ENCODE data around the gene REPIN1.

Gene REPIN1

GRCh38 chr7:150358433-150358832 lies 10.2 kb upstream of the REPIN1 start:
- TF ChIP-seq, protein P1, sequence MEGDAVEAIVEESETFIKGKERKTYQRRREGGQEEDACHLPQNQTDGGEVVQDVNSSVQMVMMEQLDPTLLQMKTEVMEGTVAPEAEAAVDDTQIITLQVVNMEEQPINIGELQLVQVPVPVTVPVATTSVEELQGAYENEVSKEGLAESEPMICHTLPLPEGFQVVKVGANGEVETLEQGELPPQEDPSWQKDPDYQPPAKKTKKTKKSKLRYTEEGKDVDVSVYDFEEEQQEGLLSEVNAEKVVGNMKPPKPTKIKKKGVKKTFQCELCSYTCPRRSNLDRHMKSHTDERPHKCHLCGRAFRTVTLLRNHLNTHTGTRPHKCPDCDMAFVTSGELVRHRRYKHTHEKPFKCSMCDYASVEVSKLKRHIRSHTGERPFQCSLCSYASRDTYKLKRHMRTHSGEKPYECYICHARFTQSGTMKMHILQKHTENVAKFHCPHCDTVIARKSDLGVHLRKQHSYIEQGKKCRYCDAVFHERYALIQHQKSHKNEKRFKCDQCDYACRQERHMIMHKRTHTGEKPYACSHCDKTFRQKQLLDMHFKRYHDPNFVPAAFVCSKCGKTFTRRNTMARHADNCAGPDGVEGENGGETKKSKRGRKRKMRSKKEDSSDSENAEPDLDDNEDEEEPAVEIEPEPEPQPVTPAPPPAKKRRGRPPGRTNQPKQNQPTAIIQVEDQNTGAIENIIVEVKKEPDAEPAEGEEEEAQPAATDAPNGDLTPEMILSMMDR (IDR thresholded peaks at IDR 0.05; ENCODE audit: control insufficient read depth, insufficient read depth, low read depth, low read length, missing control alignments), result no peak
- no peak for DNase-seq (ENCODE audit: low read depth)
- no peak overlapping the region for H3K4me3 ChIP-seq (ENCODE audit: control insufficient read depth, low read depth, low read length)

- no peak for DNase-seq (ENCODE audit: low read depth)
- TF ChIP-seq, protein P1 (IDR thresholded peaks at IDR 0.05; ENCODE audit: control insufficient read depth, insufficient read depth, low read depth, low read length, missing control alignments), result no peak
- H3K4me3 ChIP-seq (ENCODE audit: control insufficient read depth, low read depth, low read length), result no peak overlapping the region
Measured at GRCh38 chr7:150358988-150359621, 9.5 kb upstream of the REPIN1 start.

- TF ChIP-seq, protein P1 (IDR thresholded peaks at IDR 0.05; ENCODE audit: control insufficient read depth, insufficient read depth, low read depth, low read length, missing control alignments), result no peak
Measured at GRCh38 chr7:150359622-150360362, 8.8 kb upstream of the REPIN1 start.

DNA sequence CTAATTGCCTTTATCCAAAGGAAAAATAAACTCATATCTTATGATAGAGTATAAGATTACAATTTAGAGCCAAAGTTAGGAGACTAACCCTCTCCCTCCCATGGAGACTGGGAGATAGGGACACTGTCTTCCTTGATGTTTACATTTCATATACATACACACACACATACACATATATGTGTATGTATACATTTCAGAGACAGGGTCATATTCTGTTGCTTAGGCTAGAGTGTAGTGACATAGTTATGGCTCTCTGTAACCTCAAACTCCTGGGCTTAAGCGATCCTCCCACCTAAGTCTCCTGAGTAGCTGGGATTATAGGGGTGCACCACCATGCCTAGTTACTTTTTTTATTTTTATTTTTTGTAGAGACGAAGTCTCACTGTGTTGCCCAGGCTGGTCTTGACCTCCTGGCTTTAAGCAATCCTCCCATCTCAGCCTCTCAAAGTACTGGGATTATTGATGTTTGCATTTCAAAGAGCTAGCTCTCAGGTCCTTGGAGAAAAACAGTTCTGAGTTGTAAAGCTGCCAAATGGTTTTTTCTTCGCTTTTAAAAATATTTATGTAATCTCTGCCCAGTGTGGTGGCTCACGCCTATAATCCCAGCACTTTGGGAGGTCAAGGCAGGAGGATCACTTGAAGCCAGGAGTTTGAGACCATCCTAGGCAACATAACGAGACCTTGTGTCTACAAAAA lies 8.1 kb upstream of the REPIN1 start:
- no peak overlapping the region for H3K4me3 ChIP-seq (ENCODE audit: control insufficient read depth, low read depth, low read length)
- TF ChIP-seq, protein P1 (IDR thresholded peaks at IDR 0.05; ENCODE audit: control insufficient read depth, insufficient read depth, low read depth, low read length, missing control alignments), result no peak
- DNase-seq (ENCODE audit: low read depth), result no peak

More at GRCh38 chr7:150359622-150360362, 8.8 kb upstream of the REPIN1 start:
- no peak overlapping the region for H3K4me3 ChIP-seq (ENCODE audit: control insufficient read depth, low read depth, low read length)
- no peak for DNase-seq (ENCODE audit: low read depth)

- no peak for DNase-seq (ENCODE audit: low read depth)
- TF ChIP-seq, protein P1 (IDR thresholded peaks at IDR 0.05; ENCODE audit: control insufficient read depth, insufficient read depth, low read depth, low read length, missing control alignments), result no peak
- no peak overlapping the region for H3K4me3 ChIP-seq (ENCODE audit: control insufficient read depth, low read depth, low read length)
Measured at GRCh38 chr7:150361402-150361801, 7.2 kb upstream of the REPIN1 start.

- DNase-seq (ENCODE audit: low read depth), result no peak
- TF ChIP-seq, protein P1 (IDR thresholded peaks at IDR 0.05; ENCODE audit: control insufficient read depth, insufficient read depth, low read depth, low read length, missing control alignments), result no peak
- no peak overlapping the region for H3K4me3 ChIP-seq (ENCODE audit: control insufficient read depth, low read depth, low read length)
Measured at GRCh38 chr7:150361807-150362621, 6.6 kb upstream of the REPIN1 start.
